Osteoblast (primary cell): ENCODE results near the gene DCLK1. TPM values are rescaled to one million over a fixed set of nuclear protein-coding genes. Genes with fewer than 3 reads are reported as not detected.

Experiments used
- DNase-seq: peaks from one replicate; pipeline ENCODE4 v3.0.0; 2011; ENCODE audit warnings: low spot score, mixed read lengths; ENCODE audit not compliant: insufficient read length; ENCODE audit errors: missing footprints
- H2AFZ ChIP-seq: 2 replicates; pipeline ENCODE4 v1.6.0; 2011; ENCODE audit warnings: mild to moderate bottlenecking, low read length
- H3K27ac ChIP-seq: 2 replicates; pipeline ENCODE4 v1.5.1; 2011; ENCODE audit warnings: mild to moderate bottlenecking, low read depth, low read length, moderate library complexity
- H3K27me3 ChIP-seq: 2 replicates; pipeline ENCODE4 v1.6.0; 2012; ENCODE audit warnings: mild to moderate bottlenecking, control low read depth, inconsistent platforms, low read length, moderate library complexity; ENCODE audit not compliant: insufficient read depth
- H3K36me3 ChIP-seq: 2 replicates; pipeline ENCODE4 v1.5.1; 2011; ENCODE audit warnings: mild to moderate bottlenecking, low read length, control low read depth, moderate library complexity; ENCODE audit not compliant: insufficient read depth
- H3K4me1 ChIP-seq: 2 replicates; pipeline ENCODE4 v1.5.1; 2011; ENCODE audit warnings: mild to moderate bottlenecking, low read length, control low read depth, moderate library complexity; ENCODE audit not compliant: insufficient read depth
- H3K4me2 ChIP-seq: 2 replicates; pipeline ENCODE4 v1.6.0; 2011; ENCODE audit warnings: mild to moderate bottlenecking, low read length; ENCODE audit not compliant: insufficient read depth
- H3K4me3 ChIP-seq: fragments of 200-600 bp; sonication (generic); 3 replicates; pipeline ENCODE4 v1.5.1; 2012; ENCODE audit warnings: mild to moderate bottlenecking, low read length, inconsistent platforms; ENCODE audit not compliant: insufficient read depth
- H3K79me2 ChIP-seq: 2 replicates; pipeline ENCODE4 v1.6.0; 2012; ENCODE audit warnings: mild to moderate bottlenecking, low read length, control low read depth, inconsistent platforms; ENCODE audit not compliant: insufficient read depth
- H3K9me3 ChIP-seq: 2 replicates; pipeline ENCODE4 v1.5.1; 2011; ENCODE audit warnings: low read depth, low read length, control low read depth
- H4K20me1 ChIP-seq: 2 replicates; pipeline ENCODE4 v1.6.0; 2012; ENCODE audit warnings: mild to moderate bottlenecking, low read length, control low read depth; ENCODE audit not compliant: insufficient read depth
- CTCF ChIP-seq: IDR thresholded peaks from 2 replicates; pipeline ENCODE4 v1.5.1; 2011; ENCODE audit warnings: mild to moderate bottlenecking, low read depth, low read length, moderate library complexity; ENCODE audit errors: extremely low read depth
- total RNA-seq: library from RNA; depleted of rRNA; stranded (reverse); fragments of >200 nt; gene quantifications from 2 replicates; pipeline ENCODE4 v1.2.3, GENCODE V29; 2012

Gene DCLK1
- total RNA-seq, 1 donor = 132 TPM

DNA sequence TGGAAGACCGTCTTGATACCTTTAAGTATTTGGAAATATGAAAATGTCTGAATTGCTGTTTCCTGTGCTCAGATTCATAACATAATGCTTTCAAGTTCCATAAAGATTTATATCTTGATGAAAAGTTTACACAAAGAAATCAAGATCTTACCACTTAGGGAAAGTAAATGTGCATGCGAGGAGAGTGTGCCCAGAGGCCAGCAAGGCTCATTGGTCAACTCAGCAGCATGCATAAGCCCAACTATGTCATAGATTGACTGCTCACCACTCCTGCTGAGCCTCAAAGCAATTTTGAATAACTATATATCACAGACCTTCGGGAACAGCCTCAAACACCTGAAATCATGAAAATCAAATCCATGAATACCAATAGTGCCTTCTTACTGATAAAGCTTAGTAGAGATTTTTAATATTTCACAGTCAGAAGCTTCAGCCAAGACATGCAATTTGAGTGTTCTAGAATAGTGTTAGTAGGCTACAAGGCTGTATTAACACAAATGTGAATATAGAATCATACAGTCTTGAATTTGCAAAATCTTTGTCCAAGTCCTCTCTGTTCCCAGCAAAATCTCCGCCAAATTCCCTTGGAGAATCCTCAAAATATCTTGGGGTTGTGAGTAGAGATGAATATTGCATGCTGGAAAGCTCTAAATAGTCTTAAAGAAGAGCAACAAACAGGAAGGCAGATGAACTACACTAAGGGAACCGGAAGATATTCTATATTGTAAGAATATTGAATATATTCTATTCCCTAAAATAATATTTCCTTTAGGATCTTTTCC is 124.1 kb downstream of the DCLK1 start:
- Histone ChIP-seq H3K36me3 (no peaks in the 10 kb centered on the region), H3K4me3 (no peak overlapping the region), H3K9me3 (no peaks in the 10 kb centered on the region), H3K79me2 (no peaks in the 10 kb centered on the region), H2AFZ (peak overlapping the region; percentile 8), H3K27ac (no peak overlapping the region), H4K20me1 (no peaks in the 10 kb centered on the region), H3K4me2 (no peak overlapping the region), H3K27me3 (no peaks in the 10 kb centered on the region), H3K4me1 (no peaks in the 10 kb centered on the region)
- TF ChIP-seq CTCF = no peak
- DNase-seq = no peak

DNA sequence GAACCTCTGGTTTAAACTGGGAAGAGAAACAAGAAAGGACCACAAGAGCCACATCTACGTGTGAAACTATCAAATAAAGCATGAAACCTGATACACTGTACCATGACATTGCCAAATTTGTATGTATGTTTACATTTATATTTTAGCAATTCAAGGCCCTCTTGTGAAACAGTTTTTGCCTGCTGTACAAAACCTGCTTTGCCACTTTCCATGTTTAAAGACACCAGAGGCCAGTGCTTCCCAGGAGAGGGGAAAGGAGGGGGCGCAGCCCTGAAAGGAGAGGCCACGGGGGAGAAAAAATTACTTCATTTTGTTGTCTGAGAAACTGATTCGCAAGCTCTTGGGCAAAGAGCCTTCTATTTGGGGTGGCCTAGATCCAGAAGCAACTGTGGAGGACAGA is 124.8 kb downstream of the DCLK1 start:
- Histone ChIP-seq H3K27me3 (no peaks in the 10 kb centered on the region), H3K4me2 (no peak overlapping the region), H3K36me3 (no peaks in the 10 kb centered on the region), H3K4me1 (no peaks in the 10 kb centered on the region), H4K20me1 (no peaks in the 10 kb centered on the region), H3K4me3 (no peak overlapping the region), H3K79me2 (no peaks in the 10 kb centered on the region), H3K9me3 (no peaks in the 10 kb centered on the region), H3K27ac (no peak overlapping the region), H2AFZ (peak overlapping the region; percentile 8)
- no peak for DNase-seq
- no peak for TF ChIP-seq CTCF

DNA sequence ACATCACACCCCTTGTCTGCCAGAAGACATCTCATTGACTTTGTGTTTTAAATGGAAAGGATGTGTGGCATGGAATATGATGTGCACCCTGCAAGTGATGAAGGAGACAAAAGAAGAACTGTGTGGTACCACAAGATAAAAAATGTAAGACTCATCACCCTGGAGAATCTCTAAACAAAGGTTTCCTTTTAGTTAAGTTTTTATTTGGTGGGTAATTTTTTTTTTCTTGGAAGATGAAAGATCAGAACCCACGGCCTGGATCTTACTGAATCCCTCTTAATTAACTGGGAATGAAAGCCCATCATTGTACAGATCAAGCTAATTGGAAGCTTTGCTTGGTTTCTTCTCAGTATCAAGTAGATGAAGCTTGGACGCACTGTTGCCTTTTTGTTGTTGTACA is 129.6 kb downstream of the DCLK1 start:
- no peaks in the 10 kb centered on the region for H3K4me1 ChIP-seq
- H4K20me1 ChIP-seq = no peaks in the 10 kb centered on the region
- no peak overlapping the region for H3K4me2 ChIP-seq
- H3K79me2 ChIP-seq = no peaks in the 10 kb centered on the region
- no peak overlapping the region for H3K27ac ChIP-seq
- H3K4me3 ChIP-seq = no peak overlapping the region
- no peak overlapping the region for H2AFZ ChIP-seq
- no peak for DNase-seq
- H3K9me3 ChIP-seq = no peaks in the 10 kb centered on the region
- TF ChIP-seq CTCF = no peak
- H3K27me3 ChIP-seq = no peaks in the 10 kb centered on the region
- no peaks in the 10 kb centered on the region for H3K36me3 ChIP-seq

- Histone ChIP-seq H3K27me3 (no peaks in the 10 kb centered on the region), H3K9me3 (no peaks in the 10 kb centered on the region), H3K36me3 (no peaks in the 10 kb centered on the region), H3K27ac (no peak overlapping the region), H3K4me1 (peaks cover 6% of the 10 kb centered on the region), H4K20me1 (no peaks in the 10 kb centered on the region), H3K4me3 (no peak overlapping the region), H3K79me2 (no peaks in the 10 kb centered on the region), H3K4me2 (no peak overlapping the region), H2AFZ (no peak overlapping the region)
- TF ChIP-seq CTCF = no peak
- no peak for DNase-seq
These were observed 131.2 kb downstream of the DCLK1 start for GRCh38 chr13:36000028-36000427.
